Hepatocyte (in vitro differentiated cells): Measurements from ENCODE around the gene XPO5. TPM values are rescaled to one million over a fixed set of nuclear protein-coding genes. Genes with fewer than 3 reads are reported as not detected.

Source experiments
- DNase-seq: peaks from one replicate; pipeline ENCODE4 v3.0.0-alpha.2; 2016; ENCODE audit warnings: low spot score
- H2AFZ ChIP-seq: fragments of 200-600 bp; sonication (generic); 2 replicates; pipeline ENCODE4 v1.6.0; 2016; ENCODE audit warnings: antibody characterized with exemption, mild to moderate bottlenecking
- H3K27ac ChIP-seq: fragments of 200-600 bp; sonication (generic); 2 replicates; pipeline ENCODE4 v1.5.1; 2016; ENCODE audit warnings: mild to moderate bottlenecking
- H3K27me3 ChIP-seq: fragments of 200-600 bp; sonication (generic); 2 replicates; pipeline ENCODE4 v1.6.1; 2016
- H3K36me3 ChIP-seq: fragments of 200-600 bp; sonication (generic); replicated peaks from 2 replicates; pipeline ENCODE4 v1.5.1; 2016; ENCODE audit warnings: low read depth; ENCODE audit not compliant: insufficient read depth
- H3K4me1 ChIP-seq: fragments of 200-600 bp; sonication (generic); 2 replicates; pipeline ENCODE4 v1.5.1; 2016; ENCODE audit warnings: mild to moderate bottlenecking, moderate library complexity; ENCODE audit not compliant: insufficient read depth
- H3K4me2 ChIP-seq: fragments of 200-600 bp; sonication (generic); 2 replicates; pipeline ENCODE4 v1.6.0; 2016
- H3K4me3 ChIP-seq: fragments of 200-600 bp; sonication (generic); 2 replicates; pipeline ENCODE4 v1.5.1; 2016; ENCODE audit warnings: mild to moderate bottlenecking
- H3K79me2 ChIP-seq: fragments of 200-600 bp; sonication (generic); 2 replicates; pipeline ENCODE4 v1.6.0; 2017; ENCODE audit warnings: mild to moderate bottlenecking
- H3K9me2 ChIP-seq: fragments of 200-600 bp; sonication (generic); replicated peaks from 2 replicates; pipeline ENCODE4 v1.6.0; 2017; ENCODE audit warnings: mild to moderate bottlenecking; ENCODE audit not compliant: insufficient read depth
- H3K9me3 ChIP-seq: fragments of 200-600 bp; sonication (generic); 2 replicates; pipeline ENCODE4 v1.5.1; 2016; ENCODE audit warnings: low read depth, mild to moderate bottlenecking
- H4K20me1 ChIP-seq: fragments of 200-600 bp; sonication (generic); 2 replicates; pipeline ENCODE4 v1.6.0; 2016; ENCODE audit warnings: mild to moderate bottlenecking; ENCODE audit not compliant: insufficient read depth, poor library complexity, severe bottlenecking
- EZH2 ChIP-seq: fragments of 200-600 bp; sonication (generic); IDR thresholded peaks from 2 replicates; pipeline ENCODE4 v1.6.1; 2016; ENCODE audit warnings: antibody characterized with exemption, mild to moderate bottlenecking, borderline replicate concordance
- EZH2phosphoT487 ChIP-seq: fragments of 200-600 bp; sonication (generic); IDR thresholded peaks from one replicate; pipeline ENCODE4 v1.6.1; 2018; ENCODE audit warnings: antibody characterized with exemption, mild to moderate bottlenecking, low read depth, moderate library complexity; ENCODE audit not compliant: unreplicated experiment, severe bottlenecking
- WGBS: methylation state at CpG from one replicate; pipeline ENCODE4 v1.1.6; 2016; ENCODE audit warnings: low lambda C conversion rate; ENCODE audit errors: missing lambda C conversion rate; 5-methylcytosine and 5-hydroxymethylcytosine counted together
- polyA plus RNA-seq: library from polyadenylated mRNA; unstranded; fragments of >200 nt; fragmentation: Nextera tagmentation; extraction: Ambion mirVana; gene quantifications from 2 replicates; pipeline ENCODE4 v1.2.1, GENCODE V29; 2016
- total RNA-seq: library from RNA; depleted of rRNA; stranded (reverse); fragments of >200 nt; gene quantifications from 2 replicates; pipeline ENCODE4 v1.2.3, GENCODE V29; 2014
- TF ChIP-seq, protein P1 (sequence below): fragments of 200-600 bp; sonication (generic); IDR thresholded peaks from 2 replicates; pipeline ENCODE4 v1.5.1; 2016; ENCODE audit warnings: antibody characterized with exemption, mild to moderate bottlenecking; ENCODE audit not compliant: poor library complexity

Gene XPO5
- total and polyA plus RNA-seq, 2 experiments from 2014 or later = 16.2 to 23.4 TPM

DNA sequence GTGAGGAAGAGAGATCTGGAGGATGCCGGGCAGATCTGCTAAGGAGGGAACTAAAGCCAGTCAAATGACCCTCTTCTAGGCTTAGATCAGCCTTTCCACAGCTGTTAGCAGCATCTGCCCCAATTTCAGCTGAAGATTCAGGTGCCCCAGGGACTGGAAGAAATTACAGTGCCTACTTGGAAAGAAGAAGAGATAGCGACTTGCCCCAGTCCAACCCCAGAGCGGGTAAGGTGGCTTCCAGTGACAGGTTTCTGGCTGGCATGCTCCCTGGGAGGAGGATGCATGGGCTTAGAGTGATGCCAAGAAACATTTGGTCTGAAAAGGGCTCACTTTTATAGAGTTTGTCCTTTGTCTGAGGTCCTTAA, 97.8 kb downstream of the XPO5 start:
- Histone ChIP-seq H3K27me3 (no peaks in the 10 kb centered on the region), H3K79me2 (peaks cover 54% of the 10 kb centered on the region), H3K4me1 (peaks cover 22% of the 10 kb centered on the region), H4K20me1 (peaks cover 2% of the 10 kb centered on the region), H3K4me3 (peak overlapping the region; percentile 75), H3K27ac (peak overlapping the region; percentile 91), H3K4me2 (peak overlapping the region; percentile 93), H2AFZ (peak overlapping the region; percentile 84), H3K9me3 (no peaks in the 10 kb centered on the region), H3K9me2 (no peaks in the 10 kb centered on the region), H3K36me3 (no peaks in the 10 kb centered on the region)
- WGBS = 47% methylated on average over 3 of the region's 3 CpGs
- no peak for TF ChIP-seq EZH2phosphoT487
- TF ChIP-seq, protein P1, sequence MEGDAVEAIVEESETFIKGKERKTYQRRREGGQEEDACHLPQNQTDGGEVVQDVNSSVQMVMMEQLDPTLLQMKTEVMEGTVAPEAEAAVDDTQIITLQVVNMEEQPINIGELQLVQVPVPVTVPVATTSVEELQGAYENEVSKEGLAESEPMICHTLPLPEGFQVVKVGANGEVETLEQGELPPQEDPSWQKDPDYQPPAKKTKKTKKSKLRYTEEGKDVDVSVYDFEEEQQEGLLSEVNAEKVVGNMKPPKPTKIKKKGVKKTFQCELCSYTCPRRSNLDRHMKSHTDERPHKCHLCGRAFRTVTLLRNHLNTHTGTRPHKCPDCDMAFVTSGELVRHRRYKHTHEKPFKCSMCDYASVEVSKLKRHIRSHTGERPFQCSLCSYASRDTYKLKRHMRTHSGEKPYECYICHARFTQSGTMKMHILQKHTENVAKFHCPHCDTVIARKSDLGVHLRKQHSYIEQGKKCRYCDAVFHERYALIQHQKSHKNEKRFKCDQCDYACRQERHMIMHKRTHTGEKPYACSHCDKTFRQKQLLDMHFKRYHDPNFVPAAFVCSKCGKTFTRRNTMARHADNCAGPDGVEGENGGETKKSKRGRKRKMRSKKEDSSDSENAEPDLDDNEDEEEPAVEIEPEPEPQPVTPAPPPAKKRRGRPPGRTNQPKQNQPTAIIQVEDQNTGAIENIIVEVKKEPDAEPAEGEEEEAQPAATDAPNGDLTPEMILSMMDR = no peak
- no peak for TF ChIP-seq EZH2
- no peak for DNase-seq

DNA sequence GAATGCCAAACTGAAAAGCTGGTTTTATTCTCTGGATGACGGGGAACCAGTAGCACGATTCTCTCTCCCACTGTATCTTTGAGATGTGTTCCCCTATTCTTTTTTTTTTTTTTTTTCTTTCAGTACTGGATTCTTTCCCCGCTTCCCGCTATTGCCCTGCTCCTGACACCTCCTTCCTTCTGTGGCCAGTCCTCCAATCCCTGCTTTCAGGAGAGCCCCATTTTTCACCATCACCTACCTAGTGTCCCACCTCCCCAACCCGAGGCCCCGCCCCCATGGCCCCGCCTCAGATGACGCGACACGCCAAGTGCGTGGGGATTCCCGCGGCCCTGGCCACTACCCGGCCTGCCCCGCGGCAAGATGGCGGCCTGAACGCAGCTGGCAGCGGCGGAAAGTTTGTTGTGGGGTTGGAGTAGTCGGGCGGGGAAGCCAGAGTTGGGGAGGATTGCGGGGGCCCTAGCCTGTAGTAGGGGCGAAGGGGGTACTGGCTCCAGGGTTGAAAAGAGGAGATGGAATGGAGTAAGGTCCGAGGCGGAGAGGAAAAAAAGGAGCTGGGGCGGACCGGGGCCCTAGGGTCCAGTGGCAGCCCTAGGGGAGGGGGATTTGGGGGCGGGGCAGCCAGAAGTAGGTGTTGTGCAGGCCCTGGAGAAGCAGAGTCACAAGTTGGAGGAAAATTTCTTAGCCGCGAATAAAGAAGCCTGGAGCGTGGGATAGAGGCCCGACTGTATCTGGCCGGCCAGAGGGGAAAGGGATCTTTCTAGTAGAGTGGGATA, 98.4 kb downstream of the XPO5 start, which contains the start of gene TJAP1:
TJAP1 (plus strand) TSS at position 336 of the 773 bp plus-strand sequence. CDS start 21,432 bp downstream, outside the sequence.
- WGBS = 2% methylated on average over 28 of the region's 34 CpGs
- Histone ChIP-seq H4K20me1 (peaks cover 2% of the 10 kb centered on the region), H3K4me3 (peak within 1 kb of the TSS; percentile 75), H3K9me3 (no peaks in the 10 kb centered on the region), H2AFZ (peak within 1 kb of the TSS; percentile 91), H3K27me3 (no peaks in the 10 kb centered on the region), H3K36me3 (no peaks in the 10 kb centered on the region), H3K4me2 (peak within 1 kb of the TSS; percentile 93), H3K27ac (peak within 1 kb of the TSS; percentile 91), H3K79me2 (peaks cover 48% of the 10 kb centered on the region), H3K4me1 (peaks cover 22% of the 10 kb centered on the region), H3K9me2 (no peaks in the 10 kb centered on the region)
- TF ChIP-seq EZH2 (no peak), EZH2phosphoT487 (no peak)
- TF ChIP-seq, protein P1 = no peak
- DNase-seq = peak; percentile 96

DNA sequence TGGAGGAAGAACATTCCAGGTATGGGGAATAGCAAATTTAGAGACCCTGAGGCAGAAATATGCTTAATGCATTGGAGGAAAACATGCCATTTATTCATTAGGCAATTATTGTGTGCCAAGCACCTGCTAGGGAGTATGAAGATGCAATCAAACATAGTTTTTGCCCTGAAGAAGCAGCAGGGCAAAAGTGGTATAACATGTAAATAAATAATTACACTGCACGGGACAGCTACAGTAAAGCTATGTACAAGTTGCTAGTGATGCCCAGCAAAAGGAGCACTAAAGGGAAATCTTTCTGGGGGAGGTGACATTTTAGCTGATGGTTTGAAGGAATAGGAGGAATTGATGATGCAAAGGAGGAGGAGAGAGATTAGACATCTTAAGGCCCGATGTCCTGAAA, 99.1 kb downstream of the XPO5 start:
- TF ChIP-seq EZH2 (no peak), EZH2phosphoT487 (no peak)
- TF ChIP-seq, protein P1 = no peak
- Histone ChIP-seq H3K4me2 (peak overlapping the region; percentile 93), H3K4me3 (no peak overlapping the region), H3K36me3 (no peaks in the 10 kb centered on the region), H3K79me2 (peaks cover 41% of the 10 kb centered on the region), H3K27ac (peak overlapping the region; percentile 58), H3K9me3 (no peaks in the 10 kb centered on the region), H3K9me2 (no peaks in the 10 kb centered on the region), H3K27me3 (no peaks in the 10 kb centered on the region), H2AFZ (peak overlapping the region; percentile 91), H4K20me1 (peaks cover 2% of the 10 kb centered on the region), H3K4me1 (peaks cover 22% of the 10 kb centered on the region)
- 31% methylated on average over 2 of the region's 2 CpGs for WGBS
- no peak for DNase-seq
